DOHH2 (cell line): ENCODE results near the gene SMOC1.

Experiments
- EZH2phosphoT487 ChIP-seq: fragments of 200-600 bp; sonication (generic); IDR thresholded peaks from 2 replicates; pipeline ENCODE4 v1.6.1; 2017; ENCODE audit warnings: borderline replicate concordance, mild to moderate bottlenecking, antibody characterized with exemption, low read length, moderate library complexity, mixed read lengths
- TF ChIP-seq, protein P1 (sequence below): fragments of 200-600 bp; sonication (generic); IDR thresholded peaks from one replicate; pipeline ENCODE4 v1.5.1; 2014; ENCODE audit warnings: antibody characterized with exemption, mild to moderate bottlenecking, low read depth, low read length; ENCODE audit not compliant: poor library complexity, severe bottlenecking

DNA sequence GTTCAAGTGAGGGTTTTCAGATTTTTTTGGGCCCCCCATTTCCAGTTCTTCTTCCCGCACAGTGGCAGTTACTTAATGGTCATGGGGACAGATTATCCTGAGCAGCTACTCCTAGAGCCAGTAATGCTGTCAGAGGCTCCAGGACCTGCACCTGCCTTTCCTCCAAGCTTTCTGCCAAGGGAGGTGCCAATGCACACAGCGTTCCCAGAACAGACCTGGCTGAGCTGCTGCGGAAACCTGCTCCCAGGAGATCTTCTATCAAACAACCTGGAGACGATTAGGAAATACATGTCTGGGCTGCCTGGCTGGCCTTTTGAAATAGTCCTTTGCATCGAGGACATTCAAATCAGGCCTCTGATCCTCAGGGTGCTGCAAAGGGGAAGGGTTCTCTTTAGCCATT lies 188.6 kb downstream of the SMOC1 start:
- TF ChIP-seq, protein P1, sequence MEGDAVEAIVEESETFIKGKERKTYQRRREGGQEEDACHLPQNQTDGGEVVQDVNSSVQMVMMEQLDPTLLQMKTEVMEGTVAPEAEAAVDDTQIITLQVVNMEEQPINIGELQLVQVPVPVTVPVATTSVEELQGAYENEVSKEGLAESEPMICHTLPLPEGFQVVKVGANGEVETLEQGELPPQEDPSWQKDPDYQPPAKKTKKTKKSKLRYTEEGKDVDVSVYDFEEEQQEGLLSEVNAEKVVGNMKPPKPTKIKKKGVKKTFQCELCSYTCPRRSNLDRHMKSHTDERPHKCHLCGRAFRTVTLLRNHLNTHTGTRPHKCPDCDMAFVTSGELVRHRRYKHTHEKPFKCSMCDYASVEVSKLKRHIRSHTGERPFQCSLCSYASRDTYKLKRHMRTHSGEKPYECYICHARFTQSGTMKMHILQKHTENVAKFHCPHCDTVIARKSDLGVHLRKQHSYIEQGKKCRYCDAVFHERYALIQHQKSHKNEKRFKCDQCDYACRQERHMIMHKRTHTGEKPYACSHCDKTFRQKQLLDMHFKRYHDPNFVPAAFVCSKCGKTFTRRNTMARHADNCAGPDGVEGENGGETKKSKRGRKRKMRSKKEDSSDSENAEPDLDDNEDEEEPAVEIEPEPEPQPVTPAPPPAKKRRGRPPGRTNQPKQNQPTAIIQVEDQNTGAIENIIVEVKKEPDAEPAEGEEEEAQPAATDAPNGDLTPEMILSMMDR, result no peak
- no peak for TF ChIP-seq EZH2phosphoT487
